ENCODE data around the gene TIGAR. TPM values are rescaled to one million over a fixed set of nuclear protein-coding genes. Genes with fewer than 3 reads are reported as not detected.
A peak's percentile ranks its signal among the peaks of the same experiment; 100 is the strongest.

Gene TIGAR
- total RNA-seq, 1 donor from 2014 or later: 13.6 TPM

DNA sequence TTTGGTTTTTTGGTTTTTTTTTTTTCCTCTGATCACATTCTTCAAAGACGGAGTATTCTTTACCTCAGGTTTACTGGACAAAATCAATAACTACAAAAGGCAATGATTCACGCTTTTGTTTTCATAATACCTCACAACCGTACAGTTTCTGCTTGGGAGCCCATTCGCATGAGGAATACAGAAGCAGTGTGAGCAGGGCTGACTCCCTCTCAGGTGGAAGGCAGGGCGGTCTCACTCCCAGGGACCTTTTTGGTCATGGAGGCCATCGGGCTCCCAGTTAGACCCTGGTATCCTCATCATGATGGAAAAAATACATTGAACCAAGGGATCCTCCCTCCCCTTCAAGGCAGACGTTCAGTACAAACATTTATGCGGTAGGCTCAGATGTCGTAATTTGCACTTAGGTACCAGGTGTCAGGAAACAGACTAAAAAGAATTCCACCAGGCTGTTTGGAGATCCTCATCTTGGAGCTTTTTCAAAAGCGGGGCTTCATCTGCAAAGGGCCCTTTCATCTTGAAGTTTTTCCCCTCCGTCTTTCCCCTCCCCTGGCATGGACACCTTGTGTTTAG is 19.0 kb upstream of the TIGAR start:
- DNase-seq: no peak
- intact Hi-C loops (cut with micrococcal nuclease): no loop called here
- H3K27ac ChIP-seq (replicated peaks): peak overlapping the region; percentile 72
- H3K4me3 ChIP-seq: no peak overlapping the region
- no peaks in the 10 kb centered on the region for H3K9me3 ChIP-seq (replicated peaks)
- TF ChIP-seq CTCF (IDR thresholded peaks at IDR 0.05; ENCODE audit: borderline replicate concordance): no peak
- H3K27me3 ChIP-seq (ENCODE audit: low read depth): no peaks in the 10 kb centered on the region
- H3K36me3 ChIP-seq: peaks cover 24% of the 10 kb centered on the region
- peaks cover 80% of the 10 kb centered on the region for H3K4me1 ChIP-seq

DNA sequence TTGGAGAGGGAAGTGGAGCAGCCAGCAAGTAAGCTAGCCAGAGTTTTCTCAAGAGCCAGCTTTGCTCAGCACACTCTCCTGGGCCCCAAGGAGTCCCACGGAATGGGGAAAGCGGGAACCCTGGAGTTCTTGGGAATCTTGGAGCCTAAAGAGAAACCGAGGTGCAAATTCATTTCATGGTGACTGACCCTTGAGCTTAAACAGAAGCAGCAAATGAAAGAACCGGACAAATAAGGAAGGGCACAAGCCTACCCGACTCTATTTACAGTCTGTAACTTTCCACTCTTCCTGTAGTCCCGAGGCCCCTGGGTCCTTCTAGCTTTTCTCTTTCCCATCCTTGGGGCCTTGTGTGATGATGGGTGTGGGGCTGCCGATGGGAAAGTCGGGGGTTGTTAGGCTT is 18.1 kb upstream of the TIGAR start:
- Histone ChIP-seq H3K27me3 (ENCODE audit: low read depth) (no peaks in the 10 kb centered on the region), H3K27ac (replicated peaks) (peak overlapping the region; percentile 72), H3K36me3 (peaks cover 24% of the 10 kb centered on the region), H3K9me3 (replicated peaks) (no peaks in the 10 kb centered on the region), H3K4me1 (peaks cover 85% of the 10 kb centered on the region), H3K4me3 (no peak overlapping the region)
- no peak for DNase-seq
- TF ChIP-seq CTCF (IDR thresholded peaks at IDR 0.05; ENCODE audit: borderline replicate concordance): no peak
- intact Hi-C loops (cut with micrococcal nuclease): no loop called here

DNA sequence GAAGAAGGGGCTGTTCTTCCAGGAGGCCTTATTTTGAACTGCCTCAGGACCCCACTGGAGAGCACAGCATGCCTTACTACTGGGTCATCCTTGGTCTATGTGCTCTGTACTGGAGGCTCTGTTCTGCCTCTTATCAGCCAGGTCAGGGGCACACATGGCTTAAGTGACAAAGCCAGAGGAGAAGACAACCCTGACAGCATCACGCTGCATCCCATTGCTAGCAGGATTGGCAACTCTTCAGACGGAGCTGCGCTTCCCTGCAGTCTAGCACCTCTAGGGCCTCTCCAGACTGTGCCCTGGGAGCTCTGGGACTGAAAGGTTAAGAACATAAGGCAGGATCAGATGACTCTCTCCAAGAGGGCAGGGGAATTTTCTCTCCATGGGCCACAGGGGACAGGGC is 17.3 kb upstream of the TIGAR start:
- no peak for TF ChIP-seq CTCF (IDR thresholded peaks at IDR 0.05; ENCODE audit: borderline replicate concordance)
- peak overlapping the region; percentile 72 for H3K27ac ChIP-seq (replicated peaks)
- no peaks in the 10 kb centered on the region for H3K27me3 ChIP-seq (ENCODE audit: low read depth)
- peaks cover 24% of the 10 kb centered on the region for H3K36me3 ChIP-seq
- H3K4me3 ChIP-seq: no peak overlapping the region
- DNase-seq: no peak
- H3K9me3 ChIP-seq (replicated peaks): no peaks in the 10 kb centered on the region
- intact Hi-C loops (cut with micrococcal nuclease): no loop called here
- H3K4me1 ChIP-seq: peaks cover 86% of the 10 kb centered on the region

DNA sequence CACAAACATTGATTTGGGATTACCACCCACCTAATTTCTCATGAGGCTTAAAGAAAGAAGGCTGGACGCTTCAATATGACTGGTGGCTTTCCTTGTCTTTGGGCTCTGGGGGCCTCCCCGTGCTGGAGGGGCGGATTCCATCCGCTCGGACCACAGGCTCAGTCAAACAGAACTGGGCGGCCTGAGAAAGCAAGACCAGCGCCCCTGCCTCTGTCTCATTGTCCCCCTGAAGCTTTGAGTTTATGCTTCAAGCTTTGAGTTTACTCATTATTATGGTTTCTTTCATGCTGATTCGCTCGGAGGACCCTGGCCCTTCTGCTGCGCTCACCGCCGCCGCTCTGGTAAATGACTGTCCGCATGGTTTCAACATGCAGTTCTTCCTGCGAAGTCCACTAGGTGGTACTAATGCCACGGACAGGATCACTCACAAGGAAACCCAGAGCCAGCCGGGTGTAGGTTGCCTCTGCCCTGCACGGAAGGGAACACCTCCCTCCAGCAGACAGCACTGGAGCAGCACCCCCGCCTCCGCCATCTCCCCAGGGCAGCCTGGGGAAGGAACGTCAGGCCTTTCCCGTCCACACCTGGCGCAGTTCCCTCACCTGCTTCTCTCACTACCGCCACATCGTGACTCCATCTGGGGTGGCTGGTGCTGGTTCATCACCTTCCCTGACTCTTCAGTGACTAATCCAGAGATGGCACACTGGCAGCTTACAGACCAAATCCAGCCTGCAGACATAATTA is 13.2 kb upstream of the TIGAR start:
- H3K36me3 ChIP-seq: no peaks in the 10 kb centered on the region
- peak overlapping the region; percentile 11 for H3K4me3 ChIP-seq
- intact Hi-C loops (cut with micrococcal nuclease): no loop called here
- no peaks in the 10 kb centered on the region for H3K27me3 ChIP-seq (ENCODE audit: low read depth)
- H3K27ac ChIP-seq (replicated peaks): peak overlapping the region; percentile 72
- H3K9me3 ChIP-seq (replicated peaks): no peaks in the 10 kb centered on the region
- H3K4me1 ChIP-seq: peaks cover 46% of the 10 kb centered on the region
- peak; percentile 81 for TF ChIP-seq CTCF (IDR thresholded peaks at IDR 0.05; ENCODE audit: borderline replicate concordance)
- DNase-seq: peak; percentile 61

DNA sequence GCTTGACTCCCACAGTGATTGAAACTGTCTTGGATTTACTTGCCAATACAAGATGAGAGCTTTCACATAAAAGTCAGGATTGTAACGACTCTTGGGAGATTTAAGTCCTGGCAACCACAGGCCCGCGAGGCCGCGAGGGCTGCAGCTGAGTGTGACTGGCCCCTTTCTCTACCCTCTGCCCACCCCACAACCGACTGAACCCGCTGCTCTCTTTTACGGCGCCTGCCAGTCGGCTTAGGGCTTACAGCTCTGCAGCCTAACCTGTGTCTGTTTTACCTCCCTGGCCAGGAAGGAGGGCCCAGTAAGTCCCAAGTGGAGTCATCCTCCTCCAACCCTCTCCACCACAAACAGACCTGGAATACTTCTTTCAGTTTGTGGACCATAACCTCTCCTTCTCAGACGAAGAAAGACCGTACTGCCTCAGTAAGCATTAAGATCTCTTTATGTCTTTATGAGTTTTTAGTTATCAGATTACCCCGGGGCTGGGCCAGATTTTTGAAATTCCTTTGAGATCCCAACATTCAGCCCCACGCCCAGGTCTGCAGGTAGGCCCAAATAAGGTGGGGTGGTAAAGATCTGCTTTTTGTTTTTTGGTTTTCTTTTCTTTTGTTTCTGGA is 12.6 kb upstream of the TIGAR start:
- H3K27ac ChIP-seq (replicated peaks): peak overlapping the region; percentile 72

More for the DNA sequence above, 12.6 kb upstream of the TIGAR start:
- Histone ChIP-seq H3K36me3 (no peaks in the 10 kb centered on the region), H3K9me3 (replicated peaks) (no peaks in the 10 kb centered on the region), H3K4me1 (peaks cover 39% of the 10 kb centered on the region), H3K4me3 (no peak overlapping the region), H3K27me3 (ENCODE audit: low read depth) (no peaks in the 10 kb centered on the region)
- no peak for DNase-seq
- no peak for TF ChIP-seq CTCF (IDR thresholded peaks at IDR 0.05; ENCODE audit: borderline replicate concordance)
- intact Hi-C loops (cut with micrococcal nuclease): no loop called here

Measured in left ventricle myocardium inferior (tissue), 1 donor.